Measurements from ENCODE around the gene OR1K1.

The OR1K1 gene

GRCh38 chr9:122812736-122813135 is 12.8 kb downstream of the OR1K1 start:
- H3K27me3 ChIP-seq (ENCODE audit: control insufficient read depth, low read length), result no peaks in the 10 kb centered on the region
- H3K4me1 ChIP-seq (ENCODE audit: control insufficient read depth, low read length), result no peaks in the 10 kb centered on the region
- TF ChIP-seq CTCF (IDR thresholded peaks at IDR 0.05; ENCODE audit: low read depth, low read length, poor library complexity, severe bottlenecking), result no peak
- no peak for TF ChIP-seq EZH2phosphoT487 (IDR thresholded peaks at IDR 0.05; ENCODE audit: borderline replicate concordance, low read length)
- peaks cover 4% of the 10 kb centered on the region; the same call in 1 of the 2 replicates for H3F3A ChIP-seq (ENCODE audit: control insufficient read depth, insufficient read depth)
- no peaks in the 10 kb centered on the region for H3K9me3 ChIP-seq (ENCODE audit: control insufficient read depth, insufficient read depth, low read length)
- peaks cover 12% of the 10 kb centered on the region for H3K36me3 ChIP-seq (ENCODE audit: control insufficient read depth, low read length)
- no peak overlapping the region for H3K4me3 ChIP-seq (ENCODE audit: low read length)
- no peaks in the 10 kb centered on the region for H3K79me2 ChIP-seq (ENCODE audit: control insufficient read depth, low read length)
- no peak overlapping the region for H3K27ac ChIP-seq (ENCODE audit: low read depth, low read length)
- no peak overlapping the region for H3K4me2 ChIP-seq (ENCODE audit: low read length)
- H4K20me1 ChIP-seq (ENCODE audit: control insufficient read depth, insufficient read depth, low read depth, low read length), result no peaks in the 10 kb centered on the region
- H3K9me2 ChIP-seq (replicated peaks; ENCODE audit: control insufficient read depth, low read length), result no peaks in the 10 kb centered on the region

- H3K4me3 ChIP-seq (ENCODE audit: low read length), result no peak overlapping the region
- no peak overlapping the region for H3K4me2 ChIP-seq (ENCODE audit: low read length)
- peaks cover 2% of the 10 kb centered on the region; the same call in 1 of the 2 replicates for H3K79me2 ChIP-seq (ENCODE audit: control insufficient read depth, low read length)
- H3K27me3 ChIP-seq (ENCODE audit: control insufficient read depth, low read length), result no peaks in the 10 kb centered on the region
- no peaks in the 10 kb centered on the region for H3K9me2 ChIP-seq (replicated peaks; ENCODE audit: control insufficient read depth, low read length)
- no peaks in the 10 kb centered on the region for H3K4me1 ChIP-seq (ENCODE audit: control insufficient read depth, low read length)
- H3K27ac ChIP-seq (ENCODE audit: low read depth, low read length), result no peak overlapping the region
- H3F3A ChIP-seq (ENCODE audit: control insufficient read depth, insufficient read depth), result peaks cover 4% of the 10 kb centered on the region; the same call in 1 of the 2 replicates
- no peaks in the 10 kb centered on the region for H4K20me1 ChIP-seq (ENCODE audit: control insufficient read depth, insufficient read depth, low read depth, low read length)
- H3K36me3 ChIP-seq (ENCODE audit: control insufficient read depth, low read length), result peaks cover 20% of the 10 kb centered on the region
- no peaks in the 10 kb centered on the region for H3K9me3 ChIP-seq (ENCODE audit: control insufficient read depth, insufficient read depth, low read length)
- no peak for TF ChIP-seq CTCF (IDR thresholded peaks at IDR 0.05; ENCODE audit: low read depth, low read length, poor library complexity, severe bottlenecking)
Measured at GRCh38 chr9:122814545-122814944, 14.6 kb downstream of the OR1K1 start.

GRCh38 chr9:122815544-122815943 is 15.6 kb downstream of the OR1K1 start:
- Histone ChIP-seq H3K27me3 (ENCODE audit: control insufficient read depth, low read length) (no peaks in the 10 kb centered on the region), H3K9me3 (ENCODE audit: control insufficient read depth, insufficient read depth, low read length) (no peaks in the 10 kb centered on the region), H3F3A (ENCODE audit: control insufficient read depth, insufficient read depth) (peaks cover 4% of the 10 kb centered on the region; the same call in 1 of the 2 replicates), H3K4me1 (ENCODE audit: control insufficient read depth, low read length) (no peaks in the 10 kb centered on the region), H3K79me2 (ENCODE audit: control insufficient read depth, low read length) (peaks cover 2% of the 10 kb centered on the region; the same call in 1 of the 2 replicates), H4K20me1 (ENCODE audit: control insufficient read depth, insufficient read depth, low read depth, low read length) (no peaks in the 10 kb centered on the region), H3K4me3 (ENCODE audit: low read length) (no peak overlapping the region), H3K36me3 (ENCODE audit: control insufficient read depth, low read length) (peaks cover 29% of the 10 kb centered on the region), H3K9me2 (replicated peaks; ENCODE audit: control insufficient read depth, low read length) (no peaks in the 10 kb centered on the region), H3K27ac (ENCODE audit: low read depth, low read length) (no peak overlapping the region), H3K4me2 (ENCODE audit: low read length) (no peak overlapping the region)
- no peak for TF ChIP-seq CTCF (IDR thresholded peaks at IDR 0.05; ENCODE audit: low read depth, low read length, poor library complexity, severe bottlenecking)
- no peak for TF ChIP-seq EZH2phosphoT487 (IDR thresholded peaks at IDR 0.05; ENCODE audit: borderline replicate concordance, low read length)
